Erythroblast (primary cell): ENCODE measurements around the gene BAAT.

ENCODE experiments used
- GATA1 ChIP-seq: IDR thresholded peaks from 2 replicates; pipeline ENCODE4 v1.6.1; 2011; ENCODE audit warnings: low read depth, mild to moderate bottlenecking, control low read depth, low read length, moderate library complexity
- POLR2A ChIP-seq: IDR thresholded peaks from 2 replicates; pipeline ENCODE4 v1.6.1; 2011; ENCODE audit warnings: mild to moderate bottlenecking, low read length

DNA sequence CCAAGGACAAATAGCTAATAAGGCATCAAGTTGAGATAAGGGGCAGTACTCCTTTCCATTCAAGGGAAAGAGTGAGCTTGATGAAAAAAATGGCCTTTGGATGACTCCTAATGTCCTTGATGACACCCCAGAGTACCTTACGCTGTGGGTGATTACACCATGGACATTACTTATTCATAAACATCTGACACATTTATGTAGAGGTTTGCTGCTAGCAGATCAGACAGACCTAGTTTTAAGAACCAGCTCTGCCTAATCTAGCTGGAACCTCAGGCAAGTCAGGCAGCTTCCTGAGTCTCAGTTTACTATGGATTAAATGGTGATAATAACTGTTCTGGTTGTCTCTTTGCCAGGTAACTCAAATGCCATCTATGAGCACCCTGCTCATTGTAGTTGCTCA, 47.9 kb upstream of the BAAT start:
- TF ChIP-seq POLR2A = no peak
- TF ChIP-seq GATA1 = no peak
